VCaP (cell line): ENCODE data around the gene CYB5B.
"Not testable (repeated sequence)": the region's sequence is repeated elsewhere in the genome, so short reads cannot be mapped to it uniquely, and the experiment has no call there.

Experiments used
- H3K27ac ChIP-seq: fragments of 450-650 bp; 2 replicates; pipeline ENCODE4 v1.5.1; 2017
- CTCF ChIP-seq: fragments of 450-650 bp; conservative IDR thresholded peaks from 2 replicates; pipeline ENCODE4 v1.5.1; 2017; ENCODE audit warnings: mild to moderate bottlenecking, moderate library complexity

The CYB5B gene

GRCh38 chr16:69438465-69438864, 14.0 kb downstream of the CYB5B start:
- TF ChIP-seq CTCF = no peak
- no peak overlapping the region for H3K27ac ChIP-seq

GRCh38 chr16:69440250-69440649, 15.8 kb downstream of the CYB5B start:
- no peak for TF ChIP-seq CTCF
- H3K27ac ChIP-seq = no peak overlapping the region

GRCh38 chr16:69441030-69441429, 16.6 kb downstream of the CYB5B start:
- not testable (repeated sequence) for H3K27ac ChIP-seq

GRCh38 chr16:69443927-69444631, 19.7 kb downstream of the CYB5B start:
- TF ChIP-seq CTCF = no peak
- no peak overlapping the region for H3K27ac ChIP-seq

GRCh38 chr16:69444873-69445517, 20.6 kb downstream of the CYB5B start:
- no peak overlapping the region for H3K27ac ChIP-seq
- TF ChIP-seq CTCF = no peak

- peak overlapping the region; percentile 2; the same call in 1 of the 2 replicates for H3K27ac ChIP-seq
Measured at GRCh38 chr16:69448470-69449193, 24.2 kb downstream of the CYB5B start.

GRCh38 chr16:69451166-69451565, 26.7 kb downstream of the CYB5B start:
- H3K27ac ChIP-seq = peak overlapping the region; percentile 26
- TF ChIP-seq CTCF = no peak

More at GRCh38 chr16:69448470-69449193, 24.2 kb downstream of the CYB5B start:
- no peak for TF ChIP-seq CTCF

GRCh38 chr16:69453936-69454335, 29.5 kb downstream of the CYB5B start:
- TF ChIP-seq CTCF = no peak
- no peak overlapping the region for H3K27ac ChIP-seq
